Left renal cortex interstitium (tissue), 4 donors: ENCODE data around the gene PKP1. TPM values are rescaled to one million over a fixed set of nuclear protein-coding genes. Genes with fewer than 3 reads are reported as not detected.
A peak's percentile ranks its signal among the peaks of the same experiment; 100 is the strongest.
"Not testable (repeated sequence)": the region's sequence is repeated elsewhere in the genome, so short reads cannot be mapped to it uniquely, and the experiment has no call there.

Experiments used
- DNase-seq, 4 donors: peaks; one replicate each; pipeline ENCODE4 v3.0.0-alpha.2; 2013; ENCODE audit warnings: low read depth in 4 of 4, low spot score in 2 of 4, missing footprints in 1 of 4
- polyA plus RNA-seq, 4 donors: library from polyadenylated mRNA; unstranded; fragments of 120-200 nt; gene quantifications; one replicate each; pipeline ENCODE4 v1.2.1, GENCODE V29; 2013; ENCODE audit not compliant: insufficient read length in 4 of 4

The PKP1 gene
- under 1 TPM; 0.06 to 0.18 (median 0.10) TPM for polyA plus RNA-seq

GRCh38 chr1:201282931-201283829 is at the start of gene PKP1:
PKP1 (plus strand) TSS chr1:201283506; CDS start chr1:201283703, 197 bp downstream.
- DNase-seq: peak in 1 of 4 donors; percentile 32

- DNase-seq: not testable (repeated sequence)
These were observed 43.7 kb upstream of the PKP1 start for GRCh38 chr1:201239646-201240045.

GRCh38 chr1:201240171-201240570 is 43.1 kb upstream of the PKP1 start:
- no peak for DNase-seq

GRCh38 chr1:201241736-201242135 is 41.6 kb upstream of the PKP1 start:
- no peak for DNase-seq

GRCh38 chr1:201245082-201245481 is 38.2 kb upstream of the PKP1 start:
- no peak for DNase-seq

- DNase-seq: no peak
These were observed 34.4 kb upstream of the PKP1 start for GRCh38 chr1:201248721-201249559.

- no peak for DNase-seq
These were observed 32.8 kb upstream of the PKP1 start for GRCh38 chr1:201250326-201251011.

GRCh38 chr1:201251411-201251810 is 31.9 kb upstream of the PKP1 start:
- DNase-seq: no peak

GRCh38 chr1:201251851-201252430 is 31.4 kb upstream of the PKP1 start:
- no peak for DNase-seq

GRCh38 chr1:201252944-201253371 is 30.3 kb upstream of the PKP1 start:
- no peak for DNase-seq

- DNase-seq: no peak
These were observed 29.9 kb upstream of the PKP1 start for GRCh38 chr1:201253411-201253810.

GRCh38 chr1:201253906-201254624 is 29.2 kb upstream of the PKP1 start:
- DNase-seq: no peak

GRCh38 chr1:201254625-201255478 is 28.5 kb upstream of the PKP1 start:
- DNase-seq: peak in 2 of 4 donors; percentile 23 to 38

GRCh38 chr1:201255479-201256362 is 27.6 kb upstream of the PKP1 start:
- DNase-seq: no peak

GRCh38 chr1:201258132-201258531 is 25.2 kb upstream of the PKP1 start:
- DNase-seq: not testable (repeated sequence)

- no peak for DNase-seq
These were observed 24.5 kb upstream of the PKP1 start for GRCh38 chr1:201258763-201259230.

GRCh38 chr1:201259476-201260235 is 23.6 kb upstream of the PKP1 start:
- no peak for DNase-seq
